H7 (cell line): Measurements from ENCODE around the gene CARMIL1. TPM values are rescaled to one million over a fixed set of nuclear protein-coding genes. Genes with fewer than 3 reads are reported as not detected.
"Not testable (repeated sequence)": the region's sequence is repeated elsewhere in the genome, so short reads cannot be mapped to it uniquely, and the experiment has no call there.

Experiments
- DNase-seq: peaks from one replicate; pipeline ENCODE4 v3.0.0; 2012
- H3K27me3 ChIP-seq: 2 replicates; pipeline ENCODE4 v1.6.0; 2011; ENCODE audit warnings: mild to moderate bottlenecking, low read length; ENCODE audit not compliant: control insufficient read depth, insufficient read depth
- H3K36me3 ChIP-seq: replicated peaks from 2 replicates; pipeline ENCODE4 v1.5.1; 2011; ENCODE audit warnings: low read length; ENCODE audit not compliant: control insufficient read depth, insufficient read depth
- H3K4me3 ChIP-seq: 2 replicates; pipeline ENCODE4 v1.5.1; 2011; ENCODE audit warnings: low read depth, mild to moderate bottlenecking, control low read depth, low read length, moderate library complexity; ENCODE audit not compliant: insufficient read depth
- total RNA-seq: library from RNA; depleted of rRNA; stranded (reverse); fragments of >200 nt; shearing (Covaris generic); gene quantifications from 2 replicates; pipeline ENCODE4 v1.2.3, GENCODE V29; 2014

The CARMIL1 gene
- total RNA-seq, 1 experiment from 2014 or later: 19.4 TPM

DNA sequence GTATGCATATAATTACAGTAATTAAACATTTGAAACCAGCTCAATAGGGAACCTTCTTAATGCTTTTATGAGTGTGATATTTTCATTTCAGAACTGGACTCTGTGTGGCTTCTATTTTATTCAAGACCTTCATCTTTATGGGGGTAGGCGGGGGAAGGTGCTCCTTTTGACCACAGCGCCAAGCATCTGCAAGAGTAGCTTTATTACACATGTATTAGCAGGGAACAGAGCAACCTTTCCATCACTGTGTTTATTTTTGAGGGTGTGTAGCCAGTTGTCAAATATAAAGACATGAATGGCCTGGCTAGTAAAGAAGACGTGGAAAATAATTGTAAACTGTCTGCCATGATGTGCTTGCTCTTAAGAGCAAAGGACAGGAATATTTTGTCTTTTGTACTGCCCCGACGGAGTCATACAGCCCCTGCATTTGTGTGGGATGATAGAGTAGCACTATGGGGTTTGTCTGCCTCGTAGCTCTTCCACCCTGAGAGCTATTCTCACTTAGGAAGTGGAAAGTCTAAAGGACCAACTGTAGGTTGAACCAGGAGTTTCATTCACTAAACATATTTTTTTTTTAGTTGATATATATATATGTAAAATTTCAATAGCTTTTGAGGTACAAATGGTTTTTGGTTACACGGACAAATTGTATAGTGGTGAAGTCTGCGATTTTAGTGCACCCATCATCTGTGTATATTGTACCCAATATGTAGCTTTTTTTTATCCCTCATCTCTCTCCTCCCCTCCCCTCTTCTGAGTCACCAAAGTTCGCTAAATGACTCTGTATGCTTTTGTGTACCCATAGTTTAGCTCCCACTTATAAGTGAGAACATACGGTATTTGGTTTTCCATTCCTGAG lies 91.2 kb downstream of the CARMIL1 start:
- DNase-seq: no peak
- no peaks in the 10 kb centered on the region for H3K36me3 ChIP-seq
- no peak overlapping the region for H3K4me3 ChIP-seq
- no peaks in the 10 kb centered on the region for H3K27me3 ChIP-seq

- no peaks in the 10 kb centered on the region for H3K36me3 ChIP-seq
- no peaks in the 10 kb centered on the region for H3K27me3 ChIP-seq
- H3K4me3 ChIP-seq: no peak overlapping the region
- DNase-seq: no peak
Measured at GRCh38 chr6:25371037-25371347, 91.8 kb downstream of the CARMIL1 start.

GRCh38 chr6:25375125-25375524 lies 96.0 kb downstream of the CARMIL1 start:
- Histone ChIP-seq H3K27me3 (no peaks in the 10 kb centered on the region), H3K36me3 (no peaks in the 10 kb centered on the region), H3K4me3 (no peak overlapping the region)
- DNase-seq: no peak

- Histone ChIP-seq H3K27me3 (no peaks in the 10 kb centered on the region), H3K36me3 (no peaks in the 10 kb centered on the region), H3K4me3 (no peak overlapping the region)
- DNase-seq: no peak
Measured at GRCh38 chr6:25377664-25378063, 98.5 kb downstream of the CARMIL1 start.

GRCh38 chr6:25381077-25381476 lies 101.9 kb downstream of the CARMIL1 start:
- H3K27me3 ChIP-seq: no peaks in the 10 kb centered on the region
- H3K4me3 ChIP-seq: no peak overlapping the region
- no peak for DNase-seq
- H3K36me3 ChIP-seq: no peaks in the 10 kb centered on the region

DNA sequence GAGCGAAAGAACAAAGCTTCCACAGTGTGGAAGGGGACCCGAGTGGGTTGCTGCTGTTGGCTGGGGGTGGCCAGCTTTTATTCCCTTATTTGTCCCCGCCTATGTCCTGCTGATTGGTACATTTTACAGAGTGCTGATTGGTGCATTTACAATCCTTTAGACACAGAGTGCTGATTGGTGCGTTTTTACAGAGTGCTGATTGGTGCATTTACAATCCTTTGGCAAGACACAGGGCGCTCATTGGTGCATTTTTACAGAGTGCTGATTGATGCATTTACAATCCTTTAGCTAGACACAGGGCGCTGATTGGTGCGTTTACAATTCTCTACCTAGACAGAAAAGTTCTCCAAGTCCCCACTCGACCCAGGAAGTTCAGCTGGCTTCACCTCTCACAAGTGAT lies 103.3 kb downstream of the CARMIL1 start:
- DNase-seq, H3K4me3 ChIP-seq, H3K27me3 ChIP-seq, H3K36me3 ChIP-seq: not testable (repeated sequence)

DNA sequence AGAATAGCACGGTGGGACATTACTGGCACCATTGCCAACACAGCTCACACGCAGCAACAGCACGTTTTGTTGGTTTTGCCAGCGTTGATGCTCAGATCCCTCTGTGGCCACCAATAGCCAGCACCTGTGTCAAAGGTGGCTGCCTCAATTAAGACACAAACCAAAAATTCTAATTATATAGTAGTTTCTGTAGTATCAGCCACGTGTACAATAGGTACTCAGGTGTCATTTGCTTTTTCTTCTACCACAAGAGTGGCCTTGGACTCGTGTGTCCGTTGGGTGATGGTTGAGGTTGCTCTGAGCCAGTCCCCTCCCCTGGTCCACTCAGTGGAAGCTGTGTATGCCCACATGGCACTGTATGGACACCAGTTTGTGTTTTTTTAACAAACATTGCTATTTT lies 105.1 kb downstream of the CARMIL1 start:
- no peak for DNase-seq
- Histone ChIP-seq H3K4me3 (no peak overlapping the region), H3K27me3 (no peaks in the 10 kb centered on the region), H3K36me3 (no peaks in the 10 kb centered on the region)

DNA sequence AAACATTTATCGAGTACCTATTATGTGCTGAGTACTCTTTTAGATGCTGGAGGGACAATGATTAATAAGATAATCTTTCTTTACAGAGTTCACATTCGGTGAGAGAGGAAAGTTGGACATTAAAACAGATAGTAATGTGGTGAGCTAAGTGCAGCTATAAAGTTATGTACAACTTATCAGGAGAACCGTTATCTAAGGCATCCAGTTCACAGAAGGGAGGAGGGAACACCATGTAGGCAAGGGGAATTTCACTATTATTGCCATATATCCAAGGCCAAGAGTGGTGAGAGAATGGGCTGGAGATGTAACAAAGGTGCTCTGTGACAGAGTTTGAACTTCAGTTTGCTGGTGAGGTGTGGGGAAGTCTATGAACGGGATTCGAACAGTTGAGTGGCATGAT lies 105.8 kb downstream of the CARMIL1 start:
- no peak for DNase-seq
- no peaks in the 10 kb centered on the region for H3K27me3 ChIP-seq
- H3K4me3 ChIP-seq: no peak overlapping the region
- H3K36me3 ChIP-seq: no peaks in the 10 kb centered on the region

DNA sequence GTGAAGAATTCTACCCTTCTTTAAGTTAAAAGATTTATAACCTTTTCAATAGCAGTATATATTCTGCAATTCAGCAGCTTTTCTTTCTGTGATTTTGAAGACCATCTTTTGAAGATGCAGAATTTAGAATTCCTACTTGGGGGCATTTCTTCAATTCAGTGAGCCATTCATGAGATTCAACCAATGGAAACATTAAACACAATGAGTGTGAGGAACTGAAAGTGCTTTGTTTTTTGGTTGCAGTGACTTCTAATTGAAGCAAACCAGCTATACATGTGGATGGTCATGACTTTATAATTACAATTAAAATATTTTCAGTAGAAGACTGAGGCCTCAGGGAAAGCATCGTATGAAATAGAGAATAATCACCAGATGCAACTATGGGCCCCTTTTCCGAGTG lies 108.3 kb downstream of the CARMIL1 start:
- no peak overlapping the region for H3K4me3 ChIP-seq

GRCh38 chr6:25387911-25388310 lies 108.7 kb downstream of the CARMIL1 start:
- Histone ChIP-seq H3K27me3 (no peaks in the 10 kb centered on the region), H3K36me3 (no peaks in the 10 kb centered on the region), H3K4me3 (no peak overlapping the region)
- DNase-seq: no peak

More for the DNA sequence above, 108.3 kb downstream of the CARMIL1 start:
- Histone ChIP-seq H3K27me3 (no peaks in the 10 kb centered on the region), H3K36me3 (no peaks in the 10 kb centered on the region)
- no peak for DNase-seq

GRCh38 chr6:25388776-25389175 lies 109.6 kb downstream of the CARMIL1 start:
- DNase-seq: no peak
- Histone ChIP-seq H3K4me3 (no peak overlapping the region), H3K36me3 (no peaks in the 10 kb centered on the region), H3K27me3 (no peaks in the 10 kb centered on the region)

DNA sequence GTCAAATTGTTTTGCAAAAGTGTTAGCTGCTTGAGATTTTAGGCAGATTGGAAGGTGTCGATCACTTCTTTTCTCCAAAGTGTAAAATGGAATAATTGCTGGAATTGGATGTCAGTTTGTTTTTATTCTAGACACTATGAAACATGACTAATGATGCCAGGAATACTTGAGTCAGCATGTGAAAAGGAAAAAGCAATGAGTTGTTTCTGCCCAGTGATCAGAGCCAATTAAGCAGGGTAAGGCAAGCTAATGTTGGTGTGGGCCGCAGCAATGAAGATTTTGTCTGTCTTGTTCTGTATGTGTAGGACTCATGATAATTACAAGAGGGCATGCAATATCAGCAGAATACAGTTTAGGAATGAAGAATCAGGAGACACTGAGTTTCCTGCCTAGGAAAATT lies 110.3 kb downstream of the CARMIL1 start:
- no peaks in the 10 kb centered on the region for H3K27me3 ChIP-seq
- DNase-seq: no peak
- H3K36me3 ChIP-seq: no peaks in the 10 kb centered on the region
- H3K4me3 ChIP-seq: no peak overlapping the region

DNA sequence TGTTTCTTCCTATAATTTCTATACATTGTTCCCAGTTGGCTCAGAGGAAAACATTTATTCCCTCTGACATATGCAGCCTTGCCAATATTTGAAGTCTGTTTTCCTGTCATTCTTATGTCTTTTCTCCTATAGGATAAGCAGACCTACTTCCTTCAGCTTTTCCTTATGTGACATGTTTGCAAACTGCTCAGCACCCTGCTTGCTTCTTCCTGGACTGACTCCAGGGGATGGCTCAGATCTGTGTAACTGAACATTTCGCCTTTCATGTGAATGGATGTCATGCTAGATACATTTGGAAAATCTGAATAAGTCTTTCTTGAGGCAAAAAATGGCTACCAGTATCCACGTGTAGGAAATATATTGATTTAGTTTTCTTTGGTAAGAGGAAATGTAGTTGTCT lies 113.2 kb downstream of the CARMIL1 start:
- no peaks in the 10 kb centered on the region for H3K36me3 ChIP-seq
- no peak for DNase-seq
- H3K27me3 ChIP-seq: no peaks in the 10 kb centered on the region
- H3K4me3 ChIP-seq: no peak overlapping the region

GRCh38 chr6:25395731-25396130 lies 116.6 kb downstream of the CARMIL1 start:
- no peaks in the 10 kb centered on the region for H3K27me3 ChIP-seq
- no peak overlapping the region for H3K4me3 ChIP-seq
- no peak for DNase-seq
- H3K36me3 ChIP-seq: no peaks in the 10 kb centered on the region

DNA sequence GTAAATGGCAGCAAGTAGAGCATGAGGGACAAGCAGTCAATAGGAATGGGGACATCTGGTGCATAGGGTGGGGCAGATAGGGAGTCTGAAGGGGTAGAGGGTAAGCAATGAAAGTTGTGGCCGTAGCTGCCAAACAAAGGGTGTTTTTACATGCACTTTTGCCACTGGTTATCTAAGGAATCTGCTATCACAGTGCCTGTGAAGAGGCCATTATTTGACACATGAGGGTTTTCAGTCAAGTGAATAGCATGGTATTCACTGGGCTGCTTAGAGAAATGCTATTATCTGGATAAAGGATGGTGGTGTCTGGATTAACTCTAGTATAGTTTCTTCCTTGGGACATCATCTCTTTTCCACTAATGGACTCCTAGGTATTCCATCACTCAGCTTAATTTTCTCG lies 118.2 kb downstream of the CARMIL1 start:
- DNase-seq: no peak
- no peaks in the 10 kb centered on the region for H3K27me3 ChIP-seq
- H3K4me3 ChIP-seq: no peak overlapping the region
- H3K36me3 ChIP-seq: no peaks in the 10 kb centered on the region

GRCh38 chr6:25399885-25400284 lies 120.7 kb downstream of the CARMIL1 start:
- H3K4me3 ChIP-seq: no peak overlapping the region
- no peaks in the 10 kb centered on the region for H3K36me3 ChIP-seq
- no peaks in the 10 kb centered on the region for H3K27me3 ChIP-seq
- no peak for DNase-seq
